Measurements from ENCODE around the gene CCDC93.

The CCDC93 gene

GRCh38 chr2:117989854-117990438 is 23.9 kb downstream of the CCDC93 start:
- no peak for TF ChIP-seq CTCF (IDR thresholded peaks at IDR 0.05; ENCODE audit: control extremely low read depth, extremely low read depth, low read depth, missing control alignments)
- POLR2A ChIA-PET: no interaction called here
- no peak for DNase-seq (ENCODE audit: extremely low spot score)
- CTCF ChIA-PET: interaction anchor here (0.9 to 9.9 kb wide), 8 partner anchors 10 to 175 kb away, joined by 3 to 151 read pairs (median 4); partner anchors contain the start of genes CCDC93 and DDX18

- no peak for DNase-seq (ENCODE audit: extremely low spot score)
- ChIA-PET CTCF (interaction anchor here (1.3 to 9.9 kb wide), 3 partner anchors 11 to 173 kb away, joined by 5 to 151 read pairs (median 9); partner anchors contain the start of gene DDX18), POLR2A (no interaction called here)
- TF ChIP-seq CTCF (IDR thresholded peaks at IDR 0.05; ENCODE audit: control extremely low read depth, extremely low read depth, low read depth, missing control alignments): no peak
Observed at GRCh38 chr2:117987121-117987520, 26.7 kb downstream of the CCDC93 start.

- CTCF ChIA-PET: interaction anchor here (9.9 kb wide), 1 partner anchor 15 kb away, joined by 151 read pairs; no protein-coding TSS in a partner anchor
- no peak for DNase-seq (ENCODE audit: extremely low spot score)
- POLR2A ChIA-PET: no interaction called here
- no peak for TF ChIP-seq CTCF (IDR thresholded peaks at IDR 0.05; ENCODE audit: control extremely low read depth, extremely low read depth, low read depth, missing control alignments)
Observed at GRCh38 chr2:117985092-117985491, 28.8 kb downstream of the CCDC93 start.

- POLR2A ChIA-PET: interaction anchor here (0.6 kb wide), 1 partner anchor 7 kb away, joined by 6 read pairs; no protein-coding TSS in a partner anchor
- CTCF ChIA-PET: interaction anchor here (9.9 kb wide), 1 partner anchor 16 kb away, joined by 151 read pairs; no protein-coding TSS in a partner anchor
Observed at GRCh38 chr2:117984208-117984607, 29.7 kb downstream of the CCDC93 start.

GRCh38 chr2:117983040-117983439 is 30.8 kb downstream of the CCDC93 start:
- DNase-seq (ENCODE audit: extremely low spot score): no peak
- TF ChIP-seq CTCF (IDR thresholded peaks at IDR 0.05; ENCODE audit: control extremely low read depth, extremely low read depth, low read depth, missing control alignments): no peak
- ChIA-PET CTCF (interaction anchor here (9.9 kb wide), 1 partner anchor 18 kb away, joined by 151 read pairs; no protein-coding TSS in a partner anchor), POLR2A (no interaction called here)

More at GRCh38 chr2:117984208-117984607, 29.7 kb downstream of the CCDC93 start:
- no peak for DNase-seq (ENCODE audit: extremely low spot score)
- no peak for TF ChIP-seq CTCF (IDR thresholded peaks at IDR 0.05; ENCODE audit: control extremely low read depth, extremely low read depth, low read depth, missing control alignments)

- no peak for DNase-seq (ENCODE audit: extremely low spot score)
- no peak for TF ChIP-seq CTCF (IDR thresholded peaks at IDR 0.05; ENCODE audit: control extremely low read depth, extremely low read depth, low read depth, missing control alignments)
- POLR2A ChIA-PET: no interaction called here
- CTCF ChIA-PET: no interaction called here
Observed at GRCh38 chr2:117982376-117983033, 31.4 kb downstream of the CCDC93 start.

Measured in GM10248 (cell line).